ENCODE measurements around the gene HBS1L.

Gene HBS1L

GRCh38 chr6:134938896-134939295 is 115.7 kb downstream of the HBS1L start:
- TF ChIP-seq GABPA (IDR thresholded peaks at IDR 0.05; ENCODE audit: low read depth) (no peak), SPI1 (IDR thresholded peaks at IDR 0.05; ENCODE audit: borderline replicate concordance, low read depth) (no peak), CTCF (IDR thresholded peaks at IDR 0.05; ENCODE audit: insufficient read depth, low read length) (no peak), REST (IDR thresholded peaks at IDR 0.05; ENCODE audit: insufficient replicate concordance, low read depth) (no peak), POLR2AphosphoS5 (IDR thresholded peaks at IDR 0.05; ENCODE audit: low read depth) (no peak)
- DNase-seq (ENCODE audit: low read depth in 1 of 2, low spot score in 1 of 2), result no peak

GRCh38 chr6:134937426-134937825 is 117.2 kb downstream of the HBS1L start:
- no peak for DNase-seq (ENCODE audit: low read depth in 1 of 2, low spot score in 1 of 2)
- no peak overlapping the region for H3K27ac ChIP-seq (replicated peaks)

More at GRCh38 chr6:134938896-134939295, 115.7 kb downstream of the HBS1L start:
- Histone ChIP-seq H3K27ac (replicated peaks) (no peak overlapping the region), H3K27me3 (ENCODE audit: insufficient read depth, poor library complexity, severe bottlenecking) (no peaks in the 10 kb centered on the region), H3K4me3 (replicated peaks; ENCODE audit: insufficient read depth, low read length) (no peak overlapping the region)

GRCh38 chr6:134936931-134937330 is 117.7 kb downstream of the HBS1L start:
- Histone ChIP-seq H3K27ac (replicated peaks) (no peak overlapping the region), H3K4me3 (replicated peaks; ENCODE audit: insufficient read depth, low read length) (no peak overlapping the region), H3K27me3 (ENCODE audit: insufficient read depth, poor library complexity, severe bottlenecking) (no peaks in the 10 kb centered on the region)
- TF ChIP-seq CTCF (IDR thresholded peaks at IDR 0.05; ENCODE audit: insufficient read depth, low read length), result no peak
- no peak for TF ChIP-seq GABPA (IDR thresholded peaks at IDR 0.05; ENCODE audit: low read depth)
- TF ChIP-seq SPI1 (IDR thresholded peaks at IDR 0.05; ENCODE audit: borderline replicate concordance, low read depth), result no peak
- TF ChIP-seq POLR2AphosphoS5 (IDR thresholded peaks at IDR 0.05; ENCODE audit: low read depth), result no peak
- no peak for TF ChIP-seq REST (IDR thresholded peaks at IDR 0.05; ENCODE audit: insufficient replicate concordance, low read depth)
- no peak for DNase-seq (ENCODE audit: low read depth in 1 of 2, low spot score in 1 of 2)

More at GRCh38 chr6:134937426-134937825, 117.2 kb downstream of the HBS1L start:
- H3K4me3 ChIP-seq (replicated peaks; ENCODE audit: insufficient read depth, low read length), result no peak overlapping the region
- H3K27me3 ChIP-seq (ENCODE audit: insufficient read depth, poor library complexity, severe bottlenecking), result no peaks in the 10 kb centered on the region
- TF ChIP-seq GABPA (IDR thresholded peaks at IDR 0.05; ENCODE audit: low read depth), result no peak

- H3K27ac ChIP-seq (replicated peaks), result no peak overlapping the region
- no peak for DNase-seq (ENCODE audit: low read depth in 1 of 2, low spot score in 1 of 2)
- TF ChIP-seq REST (IDR thresholded peaks at IDR 0.05; ENCODE audit: insufficient replicate concordance, low read depth), result no peak
- TF ChIP-seq CTCF (IDR thresholded peaks at IDR 0.05; ENCODE audit: insufficient read depth, low read length), result no peak
- TF ChIP-seq GABPA (IDR thresholded peaks at IDR 0.05; ENCODE audit: low read depth), result no peak
- TF ChIP-seq POLR2AphosphoS5 (IDR thresholded peaks at IDR 0.05; ENCODE audit: low read depth), result no peak
- no peak for TF ChIP-seq SPI1 (IDR thresholded peaks at IDR 0.05; ENCODE audit: borderline replicate concordance, low read depth)
- no peaks in the 10 kb centered on the region for H3K27me3 ChIP-seq (ENCODE audit: insufficient read depth, poor library complexity, severe bottlenecking)
- H3K4me3 ChIP-seq (replicated peaks; ENCODE audit: insufficient read depth, low read length), result no peak overlapping the region
These were observed 118.1 kb downstream of the HBS1L start for GRCh38 chr6:134936476-134936875.

All from HL-60 (cell line).